GM23338 (cell line): ENCODE data around the gene CNOT1. TPM values are rescaled to one million over a fixed set of nuclear protein-coding genes. Genes with fewer than 3 reads are reported as not detected.

Source experiments
- ATAC-seq: fragments of 200-7000 bp; cut with Tn5 transposase; 3 replicates; pipeline ENCODE4 v1.9.1; 2020
- DNase-seq: peaks from one replicate; pipeline ENCODE4 v3.0.0-alpha.2; 2015; ENCODE audit warnings: low spot score
- H2AFZ ChIP-seq: fragments of 200-600 bp; sonication (generic); 2 replicates; pipeline ENCODE4 v1.8.0; 2016; ENCODE audit warnings: antibody characterized with exemption, mild to moderate bottlenecking, moderate library complexity
- H3F3A ChIP-seq: fragments of 200-600 bp; sonication (generic); replicated peaks from 2 replicates; pipeline ENCODE4 v1.8.0; 2017; ENCODE audit warnings: antibody characterized with exemption, mixed run types, low read depth
- H3K27ac ChIP-seq: fragments of 200-600 bp; sonication (generic); 2 replicates; pipeline ENCODE4 v1.6.1; 2016; ENCODE audit warnings: low read depth
- H3K27me3 ChIP-seq: fragments of 200-600 bp; sonication (generic); 2 replicates; pipeline ENCODE4 v1.8.0; 2016; ENCODE audit warnings: mild to moderate bottlenecking, mixed run types, moderate library complexity; ENCODE audit not compliant: insufficient read depth
- H3K36me3 ChIP-seq: fragments of 200-600 bp; sonication (generic); 2 replicates; pipeline ENCODE4 v1.8.0; 2016; ENCODE audit warnings: mild to moderate bottlenecking; ENCODE audit not compliant: insufficient read depth
- H3K4me1 ChIP-seq: fragments of 200-600 bp; sonication (generic); 2 replicates; pipeline ENCODE4 v1.8.0; 2016; ENCODE audit warnings: mild to moderate bottlenecking, moderate library complexity; ENCODE audit not compliant: insufficient read depth
- H3K4me2 ChIP-seq: fragments of 200-600 bp; sonication (generic); 2 replicates; pipeline ENCODE4 v1.7.1; 2017; ENCODE audit warnings: mixed run types
- H3K4me3 ChIP-seq: fragments of 200-600 bp; sonication (generic); 2 replicates; pipeline ENCODE4 v1.6.1; 2016; ENCODE audit warnings: mixed run types
- H3K79me2 ChIP-seq: fragments of 200-600 bp; sonication (generic); replicated peaks from 2 replicates; pipeline ENCODE4 v1.8.0; 2017; ENCODE audit warnings: mild to moderate bottlenecking; ENCODE audit not compliant: insufficient read depth
- H3K9me2 ChIP-seq: fragments of 200-600 bp; sonication (generic); 2 replicates; pipeline ENCODE4 v1.8.0; 2017; ENCODE audit not compliant: insufficient read depth
- H4K20me1 ChIP-seq: fragments of 200-600 bp; sonication (generic); replicated peaks from 2 replicates; pipeline ENCODE4 v1.8.0; 2017; ENCODE audit warnings: mild to moderate bottlenecking; ENCODE audit not compliant: insufficient read depth
- H3K27ac Mint-ChIP-seq: 2 replicates; pipeline ENCODE4 v1.8.0; 2020; ENCODE audit warnings: inconsistent platforms, mild to moderate bottlenecking, moderate library complexity, mixed read lengths
- H3K27me3 Mint-ChIP-seq: 3 replicates; pipeline ENCODE4 v1.8.0; 2022; ENCODE audit warnings: low read depth, mild to moderate bottlenecking, moderate library complexity, mixed read lengths, inconsistent platforms; ENCODE audit not compliant: insufficient read depth, poor library complexity
- H3K36me3 Mint-ChIP-seq: 3 replicates; pipeline ENCODE4 v1.8.0; 2021; ENCODE audit warnings: low read depth, mild to moderate bottlenecking, inconsistent platforms, moderate library complexity, mixed read lengths
- H3K4me1 Mint-ChIP-seq: 3 replicates; pipeline ENCODE4 v1.8.0; 2020; ENCODE audit warnings: mild to moderate bottlenecking, inconsistent platforms, mixed read lengths
- H3K4me3 Mint-ChIP-seq: 3 replicates; pipeline ENCODE4 v1.8.0; 2021; ENCODE audit warnings: moderate library complexity, mild to moderate bottlenecking, inconsistent platforms, mixed read lengths
- H3K9me3 Mint-ChIP-seq: 3 replicates; pipeline ENCODE4 v1.8.0; 2020; ENCODE audit warnings: moderate library complexity, mild to moderate bottlenecking, inconsistent platforms, mixed read lengths
- CREB1 ChIP-seq: fragments of 250-450 bp; sonication (Bioruptor Pico); IDR thresholded peaks from 2 replicates; pipeline ENCODE4 v1.5.0; 2020; ENCODE audit warnings: low read depth, mild to moderate bottlenecking, moderate library complexity
- ETS1 ChIP-seq: IDR thresholded peaks from 2 replicates; pipeline ENCODE4 v1.6.1; 2016; ENCODE audit warnings: antibody characterized with exemption
- EZH2 ChIP-seq: fragments of 200-600 bp; sonication (generic); IDR thresholded peaks from one replicate; pipeline ENCODE4 v1.8.0; 2017; ENCODE audit warnings: antibody characterized with exemption, mild to moderate bottlenecking, low read depth; ENCODE audit not compliant: unreplicated experiment
- EZH2phosphoT487 ChIP-seq: fragments of 200-600 bp; sonication (generic); IDR thresholded peaks from one replicate; pipeline ENCODE4 v1.8.1; 2018; ENCODE audit warnings: antibody characterized with exemption; ENCODE audit not compliant: unreplicated experiment
- JUNB ChIP-seq: IDR thresholded peaks from one replicate; pipeline ENCODE4 v1.6.1; 2016; ENCODE audit warnings: antibody characterized with exemption; ENCODE audit not compliant: unreplicated experiment
- NANOG ChIP-seq: IDR thresholded peaks from 2 replicates; pipeline ENCODE4 v1.6.1; 2016; ENCODE audit warnings: antibody characterized with exemption, borderline replicate concordance
- POLR2AphosphoS5 ChIP-seq: IDR thresholded peaks from 2 replicates; pipeline ENCODE4 v1.6.1; 2016; ENCODE audit warnings: antibody characterized with exemption, low read depth
- STAT1 ChIP-seq: IDR thresholded peaks from one replicate; pipeline ENCODE4 v1.6.1; 2016; ENCODE audit warnings: antibody characterized with exemption; ENCODE audit not compliant: unreplicated experiment
- ZNF114 ChIP-seq: fragments of 250-450 bp; sonication (Bioruptor Pico); IDR thresholded peaks from 2 replicates; pipeline ENCODE4 v1.5.0; 2020; ENCODE audit warnings: mild to moderate bottlenecking, moderate library complexity
- ZNF331 ChIP-seq: fragments of 250-450 bp; sonication (Bioruptor Pico); IDR thresholded peaks from 2 replicates; pipeline ENCODE4 v1.5.0; 2020; ENCODE audit warnings: low read depth, mild to moderate bottlenecking, moderate library complexity
- ZNF462 ChIP-seq: fragments of 250-450 bp; sonication (Bioruptor Pico); IDR thresholded peaks from 2 replicates; pipeline ENCODE4 v1.5.0; 2020; ENCODE audit warnings: mild to moderate bottlenecking, moderate library complexity
- polyA plus RNA-seq: library from polyadenylated mRNA; unstranded; fragments of >200 nt; fragmentation: Nextera tagmentation; extraction: Ambion mirVana; gene quantifications from 2 replicates; pipeline ENCODE4 v1.2.1, GENCODE V29; 2016
- total RNA-seq: library from RNA; depleted of rRNA; stranded (reverse); fragments of >200 nt; shearing (Covaris generic); gene quantifications from 2 replicates; pipeline ENCODE4 v1.2.3, GENCODE V29; 2014
- TF ChIP-seq, protein P1 (sequence below), 2 experiments: fragments of 200-600 bp in 1 of 2; sonication (generic) in 1 of 2; conservative IDR thresholded peaks; 2 replicates each; pipeline versions ENCODE4 v1.5.1 to v1.6.1; 2016 to 2017; ENCODE audit warnings: antibody characterized with exemption in 2 of 2, low read depth in 2 of 2, mild to moderate bottlenecking in 2 of 2, moderate library complexity in 1 of 2
- TF ChIP-seq, protein P2 (sequence below): IDR thresholded peaks from one replicate; pipeline ENCODE4 v1.6.1; 2018; ENCODE audit warnings: antibody characterized with exemption; ENCODE audit not compliant: unreplicated experiment

Gene CNOT1
- total and polyA plus RNA-seq, 2 experiments from 2014 or later, result 59.2 to 298 TPM

DNA sequence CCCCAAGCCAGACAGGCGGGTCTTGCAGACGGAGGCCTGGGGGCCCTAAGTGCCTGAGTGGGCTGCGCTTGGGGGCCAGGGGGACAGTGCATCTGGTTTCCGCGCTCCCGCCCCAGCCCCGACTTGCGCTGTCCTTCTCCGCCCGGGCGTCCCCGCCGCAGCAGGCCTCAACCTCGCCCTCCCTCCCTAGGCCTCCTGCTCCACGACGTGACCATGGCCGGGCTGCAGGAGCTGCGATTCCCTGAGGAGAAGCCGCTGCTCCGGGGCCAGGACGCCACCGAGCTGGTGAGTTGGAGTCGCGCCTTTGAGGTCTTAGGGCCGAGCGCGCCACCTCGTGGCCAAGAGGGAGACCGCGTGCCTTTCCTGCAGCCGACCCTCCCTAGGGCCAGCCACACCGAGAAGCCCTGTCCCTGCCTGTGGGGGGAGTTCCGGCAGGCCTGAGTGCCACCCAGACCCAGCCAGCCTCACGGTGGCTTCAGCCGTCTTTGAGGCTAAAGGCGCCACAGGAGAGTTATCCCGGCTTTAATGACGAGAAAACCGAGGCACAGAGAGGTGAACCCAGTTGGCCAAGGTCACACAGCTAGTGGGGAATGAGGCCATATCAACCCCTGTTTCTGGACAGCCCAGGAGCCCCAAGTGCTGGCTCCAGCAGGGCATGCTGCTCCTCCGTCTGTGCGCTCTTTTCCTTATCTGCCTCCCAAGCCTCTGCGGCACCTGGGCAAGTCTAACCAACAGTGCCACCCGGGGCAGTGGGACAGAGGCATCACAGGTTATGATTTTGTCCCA is 141.9 kb downstream of the CNOT1 start:
- Histone ChIP-seq H3K36me3 (no peaks in the 10 kb centered on the region), H3K27me3 (no peaks in the 10 kb centered on the region), H4K20me1 (no peaks in the 10 kb centered on the region), H3K4me3 (peak overlapping the region; percentile 31; the same call in 1 of the 2 replicates), H3K4me2 (no peak overlapping the region; the same call in 1 of the 2 replicates), H3K4me1 (no peaks in the 10 kb centered on the region; the same call in 1 of the 2 replicates), H3F3A (no peaks in the 10 kb centered on the region), H3K27ac (no peak overlapping the region), H3K9me2 (no peaks in the 10 kb centered on the region), H3K79me2 (no peaks in the 10 kb centered on the region), H2AFZ (peak overlapping the region; percentile 94)
- Mint-ChIP-seq H3K27ac (no peak overlapping the region), H3K27me3 (peaks cover 12% of the 10 kb centered on the region), H3K36me3 (no peaks in the 10 kb centered on the region), H3K9me3 (no peaks in the 10 kb centered on the region), H3K4me1 (peaks cover 14% of the 10 kb centered on the region), H3K4me3 (no peak overlapping the region)
- DNase-seq (peak; percentile 98), ATAC-seq (peak; percentile 92)
- TF ChIP-seq CREB1 (no peak), ETS1 (no peak), JUNB (no peak), ZNF114 (CRISPR knock-in tag) (no peak), EZH2phosphoT487 (no peak), NANOG (no peak), STAT1 (no peak), ZNF462 (CRISPR knock-in tag) (no peak), EZH2 (no peak), ZNF331 (CRISPR knock-in tag) (no peak), POLR2AphosphoS5 (peak; percentile 33; the same call in 1 of the 2 replicates)
- TF ChIP-seq, protein P1, sequence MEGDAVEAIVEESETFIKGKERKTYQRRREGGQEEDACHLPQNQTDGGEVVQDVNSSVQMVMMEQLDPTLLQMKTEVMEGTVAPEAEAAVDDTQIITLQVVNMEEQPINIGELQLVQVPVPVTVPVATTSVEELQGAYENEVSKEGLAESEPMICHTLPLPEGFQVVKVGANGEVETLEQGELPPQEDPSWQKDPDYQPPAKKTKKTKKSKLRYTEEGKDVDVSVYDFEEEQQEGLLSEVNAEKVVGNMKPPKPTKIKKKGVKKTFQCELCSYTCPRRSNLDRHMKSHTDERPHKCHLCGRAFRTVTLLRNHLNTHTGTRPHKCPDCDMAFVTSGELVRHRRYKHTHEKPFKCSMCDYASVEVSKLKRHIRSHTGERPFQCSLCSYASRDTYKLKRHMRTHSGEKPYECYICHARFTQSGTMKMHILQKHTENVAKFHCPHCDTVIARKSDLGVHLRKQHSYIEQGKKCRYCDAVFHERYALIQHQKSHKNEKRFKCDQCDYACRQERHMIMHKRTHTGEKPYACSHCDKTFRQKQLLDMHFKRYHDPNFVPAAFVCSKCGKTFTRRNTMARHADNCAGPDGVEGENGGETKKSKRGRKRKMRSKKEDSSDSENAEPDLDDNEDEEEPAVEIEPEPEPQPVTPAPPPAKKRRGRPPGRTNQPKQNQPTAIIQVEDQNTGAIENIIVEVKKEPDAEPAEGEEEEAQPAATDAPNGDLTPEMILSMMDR (conservative IDR thresholded peaks at IDR 0.05; ENCODE audit: low read depth in 2 of 2), result peak; percentile 76 to 99
- TF ChIP-seq, protein P2, sequence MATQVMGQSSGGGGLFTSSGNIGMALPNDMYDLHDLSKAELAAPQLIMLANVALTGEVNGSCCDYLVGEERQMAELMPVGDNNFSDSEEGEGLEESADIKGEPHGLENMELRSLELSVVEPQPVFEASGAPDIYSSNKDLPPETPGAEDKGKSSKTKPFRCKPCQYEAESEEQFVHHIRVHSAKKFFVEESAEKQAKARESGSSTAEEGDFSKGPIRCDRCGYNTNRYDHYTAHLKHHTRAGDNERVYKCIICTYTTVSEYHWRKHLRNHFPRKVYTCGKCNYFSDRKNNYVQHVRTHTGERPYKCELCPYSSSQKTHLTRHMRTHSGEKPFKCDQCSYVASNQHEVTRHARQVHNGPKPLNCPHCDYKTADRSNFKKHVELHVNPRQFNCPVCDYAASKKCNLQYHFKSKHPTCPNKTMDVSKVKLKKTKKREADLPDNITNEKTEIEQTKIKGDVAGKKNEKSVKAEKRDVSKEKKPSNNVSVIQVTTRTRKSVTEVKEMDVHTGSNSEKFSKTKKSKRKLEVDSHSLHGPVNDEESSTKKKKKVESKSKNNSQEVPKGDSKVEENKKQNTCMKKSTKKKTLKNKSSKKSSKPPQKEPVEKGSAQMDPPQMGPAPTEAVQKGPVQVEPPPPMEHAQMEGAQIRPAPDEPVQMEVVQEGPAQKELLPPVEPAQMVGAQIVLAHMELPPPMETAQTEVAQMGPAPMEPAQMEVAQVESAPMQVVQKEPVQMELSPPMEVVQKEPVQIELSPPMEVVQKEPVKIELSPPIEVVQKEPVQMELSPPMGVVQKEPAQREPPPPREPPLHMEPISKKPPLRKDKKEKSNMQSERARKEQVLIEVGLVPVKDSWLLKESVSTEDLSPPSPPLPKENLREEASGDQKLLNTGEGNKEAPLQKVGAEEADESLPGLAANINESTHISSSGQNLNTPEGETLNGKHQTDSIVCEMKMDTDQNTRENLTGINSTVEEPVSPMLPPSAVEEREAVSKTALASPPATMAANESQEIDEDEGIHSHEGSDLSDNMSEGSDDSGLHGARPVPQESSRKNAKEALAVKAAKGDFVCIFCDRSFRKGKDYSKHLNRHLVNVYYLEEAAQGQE, result no peak
